Nucleus accumbens (tissue), 56 donors: ENCODE results near the gene FMO3.

Experiments used
- DNase-seq, 56 donors: peaks; one replicate each; lab custom pipeline; 2025; lab: John Stamatoyannopoulos, UW

FMO3 gene

GRCh38 chr1:171090604-171091003 lies at the start of gene FMO3:
Gene FMO3, plus strand, starts transcription at chr1:171090905. Its CDS starts 1,754 bp downstream, at chr1:171092659.
- no peak for DNase-seq

DNA sequence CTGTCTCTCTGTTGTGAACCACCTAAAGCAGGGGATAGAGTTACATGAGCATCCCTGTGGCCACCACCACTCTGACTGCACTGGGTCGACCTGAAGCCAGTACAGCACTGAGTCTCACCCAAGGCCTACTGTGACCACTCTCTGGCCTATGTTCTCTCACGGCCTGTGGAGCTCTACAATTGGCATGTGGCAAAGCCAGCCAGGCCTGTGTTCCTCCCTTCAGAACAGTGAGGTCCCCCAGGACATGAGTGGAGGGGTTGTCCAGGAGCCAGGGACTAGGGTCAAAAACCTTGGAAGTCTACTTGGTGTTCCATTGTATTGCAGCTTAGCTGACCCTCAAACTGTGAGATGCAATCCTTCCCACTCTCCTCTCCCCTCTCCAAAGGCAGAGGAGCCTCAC lies 42.7 kb upstream of the FMO3 start:
- no peak for DNase-seq

DNA sequence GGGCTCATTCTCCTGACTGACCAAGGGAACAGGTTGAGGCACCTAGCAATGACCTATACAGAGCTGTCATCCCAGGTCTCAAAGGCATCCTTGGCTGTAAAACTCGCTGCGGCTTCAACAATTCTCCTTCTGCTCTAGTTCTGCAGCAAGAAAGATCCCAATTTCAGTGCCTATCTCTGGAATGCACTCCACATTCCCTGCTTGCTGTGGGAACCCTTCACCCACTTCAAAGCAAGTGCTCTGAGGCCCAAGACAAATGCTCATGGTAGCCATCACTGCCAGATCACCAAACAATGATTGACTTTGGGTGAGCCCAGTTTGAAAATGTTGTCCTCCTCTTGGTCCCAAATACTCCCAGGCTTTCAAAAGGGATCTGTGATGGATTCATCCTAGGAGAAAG lies 37.7 kb upstream of the FMO3 start:
- no peak for DNase-seq

DNA sequence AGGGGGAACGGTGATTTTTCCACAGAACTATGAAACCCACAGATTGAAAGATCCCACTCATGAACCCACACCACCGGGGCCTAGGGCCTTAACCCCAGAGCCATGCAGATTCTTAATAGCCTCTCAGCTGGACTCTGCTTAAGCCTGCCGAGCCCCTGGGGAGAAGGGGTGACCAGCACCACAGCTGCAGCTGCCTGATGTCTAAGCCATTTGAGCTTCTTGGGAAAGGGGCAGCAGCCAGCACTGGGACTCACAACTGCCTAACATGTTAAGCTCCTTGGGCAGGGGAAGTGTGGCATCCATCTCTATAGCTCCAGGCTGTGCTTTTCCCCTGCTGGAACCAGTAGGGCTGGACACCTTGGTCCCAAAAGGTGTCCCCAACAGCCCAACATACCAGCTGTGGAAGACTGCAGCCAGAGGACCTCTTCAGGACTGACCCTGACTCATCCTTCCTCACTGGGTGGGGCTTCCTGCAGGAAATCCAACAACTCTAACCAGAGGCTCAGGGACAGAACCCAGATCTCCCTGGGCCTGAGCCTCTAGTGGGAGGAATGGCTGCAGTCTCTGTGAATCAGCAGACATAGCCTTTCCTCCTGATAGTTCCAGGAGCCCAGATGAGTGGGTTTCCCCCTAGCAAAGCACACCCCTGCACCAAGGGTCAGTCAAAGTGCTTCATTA lies 34.6 kb upstream of the FMO3 start:
- no peak for DNase-seq

DNA sequence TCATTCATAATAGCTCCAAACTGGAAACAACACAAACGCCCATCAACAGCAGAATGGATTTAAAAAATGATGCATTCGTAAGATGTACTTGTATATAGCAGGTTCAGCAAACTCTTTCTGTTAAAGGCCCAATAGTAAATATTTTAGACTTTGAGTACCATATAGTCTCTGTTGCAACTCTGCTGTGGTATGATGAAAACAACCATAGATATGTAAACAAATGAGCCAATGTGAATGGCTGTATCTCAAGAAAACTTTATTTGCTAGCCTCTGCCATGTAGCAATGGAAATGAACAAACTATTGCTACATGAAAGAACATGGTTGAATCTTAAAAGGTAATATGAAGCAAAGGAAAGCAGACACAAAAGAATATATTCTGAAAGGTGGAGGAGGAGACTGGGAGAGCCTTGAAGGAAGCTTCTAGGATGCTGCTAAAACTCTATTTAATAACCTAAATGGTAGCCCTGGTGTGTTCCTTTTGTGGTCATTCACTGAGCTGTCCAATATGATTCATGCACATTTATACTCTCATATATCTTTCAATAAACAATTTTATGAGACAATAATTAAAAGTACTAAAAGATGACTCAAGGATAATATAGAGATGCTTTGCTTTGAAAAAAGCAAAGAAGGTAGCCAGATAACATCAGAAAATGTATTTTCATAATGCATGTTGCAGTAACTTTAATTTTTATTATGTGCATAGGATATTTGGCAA lies 29.1 kb upstream of the FMO3 start:
- no peak for DNase-seq

- DNase-seq: no peak
These were observed 27.8 kb upstream of the FMO3 start for GRCh38 chr1:171062902-171063301.

- DNase-seq: no peak
These were observed 15.7 kb upstream of the FMO3 start for GRCh38 chr1:171075041-171075440.

DNA sequence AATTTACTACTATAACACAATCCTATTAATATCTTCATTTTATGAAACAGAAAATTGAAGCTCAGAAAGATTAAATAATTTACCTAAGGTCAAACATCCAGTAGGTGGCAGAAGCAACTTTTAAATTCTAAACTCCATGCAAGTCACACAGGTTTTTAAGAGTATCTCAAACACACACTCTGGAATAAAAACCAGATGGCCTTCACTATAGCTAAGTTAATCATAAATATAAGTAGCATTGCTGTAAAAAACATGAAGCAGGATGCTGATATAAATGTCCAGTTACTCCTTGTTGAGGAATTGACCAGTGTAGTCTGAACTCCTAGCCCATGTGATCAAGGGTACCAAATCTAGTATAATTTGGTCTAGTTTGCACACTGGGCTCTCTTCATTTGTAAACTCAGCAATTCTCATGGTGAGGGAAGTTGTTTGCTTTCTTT lies 9.4 kb upstream of the FMO3 start:
- DNase-seq: no peak

DNA sequence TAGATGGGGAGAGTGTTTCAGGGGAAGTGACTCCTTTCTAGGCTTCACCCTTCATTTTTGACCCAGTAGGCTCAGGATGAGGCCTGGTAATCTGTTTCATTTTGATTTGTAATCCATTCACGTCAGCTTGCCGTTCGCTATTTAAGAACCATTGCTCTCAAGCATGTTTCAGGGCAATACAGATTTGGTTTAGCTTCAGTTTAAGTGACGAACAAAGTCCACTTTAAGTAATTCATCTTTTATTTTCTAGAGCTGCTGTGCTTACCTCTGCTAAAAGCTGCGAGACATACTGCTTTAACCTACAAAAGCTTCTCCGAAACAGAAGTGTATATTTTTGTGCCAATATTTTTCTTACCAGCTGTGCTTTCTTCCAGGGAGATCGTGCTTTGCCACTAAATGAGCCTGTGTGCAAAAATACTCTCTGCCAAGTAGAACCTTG lies 8.9 kb upstream of the FMO3 start:
- peak in 9 of 56 donors; percentile 0 to 25 (median 3) for DNase-seq

DNA sequence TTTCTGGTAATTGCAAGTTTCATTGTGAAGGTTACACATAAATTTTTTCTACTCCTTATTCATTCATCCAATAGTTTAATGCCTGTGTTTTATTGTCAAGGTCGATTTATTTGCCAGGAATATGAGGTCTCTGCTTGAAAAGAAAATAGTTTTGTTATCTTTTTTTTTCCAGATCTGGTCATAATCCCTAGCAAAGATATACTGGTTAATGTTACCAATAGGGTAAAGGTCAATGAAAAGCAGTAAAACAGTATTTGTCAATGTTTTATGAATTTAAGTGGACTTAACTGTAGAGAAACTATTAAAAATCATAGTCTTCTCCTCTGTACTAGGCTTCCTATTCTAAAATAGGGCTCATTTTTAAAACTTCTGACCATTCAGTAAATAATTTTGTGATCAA lies 8.1 kb upstream of the FMO3 start:
- DNase-seq: no peak

- no peak for DNase-seq
These were observed 7.5 kb upstream of the FMO3 start for GRCh38 chr1:171083222-171083621.

DNA sequence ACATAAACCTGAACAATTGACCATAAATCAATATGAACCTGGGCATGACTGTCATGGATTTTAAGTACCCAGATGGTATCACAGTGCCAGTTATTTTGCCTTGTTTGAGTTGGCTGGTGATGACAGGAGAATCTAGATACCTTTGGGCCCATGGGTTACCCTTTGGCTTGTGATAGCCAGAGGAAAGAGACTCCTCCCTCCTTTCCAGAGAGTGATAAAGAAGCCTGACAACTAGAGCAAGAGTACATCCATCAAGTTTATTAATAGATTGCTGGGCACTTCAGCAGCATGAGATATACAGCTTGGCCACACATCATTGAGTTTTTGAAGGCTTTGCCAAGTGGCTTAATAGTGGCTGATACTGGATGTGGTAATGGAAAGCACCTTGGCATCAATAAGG lies 6.6 kb upstream of the FMO3 start:
- no peak for DNase-seq

DNA sequence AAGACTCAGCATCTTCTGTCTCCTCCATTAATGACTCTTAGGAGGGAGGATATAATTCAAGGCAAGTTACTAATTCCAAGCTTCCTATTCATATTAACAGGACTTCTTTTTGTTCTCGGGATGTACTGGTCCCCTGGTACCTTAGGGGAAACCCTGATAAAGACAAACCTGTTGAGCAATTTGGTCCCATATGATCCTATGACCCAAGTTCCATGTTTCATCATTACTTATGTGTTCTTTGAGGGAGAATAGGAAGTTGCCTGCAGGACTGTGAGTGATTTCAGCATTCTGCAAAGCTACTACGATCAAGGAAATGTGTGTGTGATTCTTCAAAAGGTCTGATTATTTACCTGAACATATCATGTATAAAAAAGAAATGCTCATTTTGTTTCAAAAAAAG lies 5.8 kb upstream of the FMO3 start:
- DNase-seq: no peak

GRCh38 chr1:171087896-171088295 lies 2.8 kb upstream of the FMO3 start:
- DNase-seq: no peak

DNA sequence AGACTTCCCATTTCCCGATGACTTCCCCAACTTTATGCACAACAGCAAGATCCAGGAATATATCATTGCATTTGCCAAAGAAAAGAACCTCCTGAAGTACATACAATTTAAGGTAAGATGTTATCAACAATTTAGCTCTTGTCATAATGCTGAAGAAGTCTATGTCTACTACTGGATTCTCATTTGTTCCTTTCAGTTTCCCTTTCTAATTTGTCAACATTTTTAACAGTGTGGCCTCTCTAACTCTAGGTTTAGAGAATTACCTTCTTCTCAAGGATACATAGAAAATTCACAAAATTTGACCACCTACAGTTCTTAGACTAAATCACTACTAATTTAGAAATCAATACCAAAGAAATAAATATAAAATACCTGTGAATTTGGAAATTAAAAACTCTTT lies 13.2 kb downstream of the FMO3 start:
- no peak for DNase-seq

- DNase-seq: no peak
These were observed 16.7 kb downstream of the FMO3 start for GRCh38 chr1:171107262-171107940.

DNA sequence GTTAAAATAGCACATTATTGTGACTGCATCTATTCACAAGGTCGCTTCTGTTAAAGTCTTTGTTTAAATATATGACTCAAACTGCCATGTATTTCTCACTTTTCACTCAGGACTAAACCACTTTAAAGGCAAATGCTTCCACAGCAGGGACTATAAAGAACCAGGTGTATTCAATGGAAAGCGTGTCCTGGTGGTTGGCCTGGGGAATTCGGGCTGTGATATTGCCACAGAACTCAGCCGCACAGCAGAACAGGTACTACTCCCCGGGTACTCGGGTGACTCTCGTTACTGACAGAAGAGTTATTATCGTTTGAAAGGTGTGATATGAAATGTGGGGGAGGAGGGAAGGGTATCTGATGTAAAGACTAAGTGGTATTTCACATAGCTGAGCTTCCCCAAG lies 17.3 kb downstream of the FMO3 start:
- DNase-seq: no peak

DNA sequence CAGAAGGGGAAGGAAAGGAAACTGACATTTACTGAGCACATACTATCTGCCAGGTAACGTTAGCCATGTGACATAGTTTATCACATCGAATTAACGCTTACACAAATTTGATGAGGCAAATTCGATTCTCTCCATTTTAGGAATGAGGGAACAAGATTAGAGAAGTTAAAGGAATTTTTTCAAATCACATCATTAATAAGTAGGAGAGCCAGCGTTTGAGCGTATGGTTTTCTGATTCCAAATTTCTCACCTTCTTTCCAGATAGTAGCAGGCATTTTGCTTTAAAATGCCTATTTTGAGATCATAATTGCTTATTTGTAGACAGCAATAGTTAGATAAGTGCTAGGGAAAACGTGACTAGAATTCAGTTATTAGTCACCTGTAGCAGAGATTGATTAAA lies 19.3 kb downstream of the FMO3 start:
- no peak for DNase-seq

DNA sequence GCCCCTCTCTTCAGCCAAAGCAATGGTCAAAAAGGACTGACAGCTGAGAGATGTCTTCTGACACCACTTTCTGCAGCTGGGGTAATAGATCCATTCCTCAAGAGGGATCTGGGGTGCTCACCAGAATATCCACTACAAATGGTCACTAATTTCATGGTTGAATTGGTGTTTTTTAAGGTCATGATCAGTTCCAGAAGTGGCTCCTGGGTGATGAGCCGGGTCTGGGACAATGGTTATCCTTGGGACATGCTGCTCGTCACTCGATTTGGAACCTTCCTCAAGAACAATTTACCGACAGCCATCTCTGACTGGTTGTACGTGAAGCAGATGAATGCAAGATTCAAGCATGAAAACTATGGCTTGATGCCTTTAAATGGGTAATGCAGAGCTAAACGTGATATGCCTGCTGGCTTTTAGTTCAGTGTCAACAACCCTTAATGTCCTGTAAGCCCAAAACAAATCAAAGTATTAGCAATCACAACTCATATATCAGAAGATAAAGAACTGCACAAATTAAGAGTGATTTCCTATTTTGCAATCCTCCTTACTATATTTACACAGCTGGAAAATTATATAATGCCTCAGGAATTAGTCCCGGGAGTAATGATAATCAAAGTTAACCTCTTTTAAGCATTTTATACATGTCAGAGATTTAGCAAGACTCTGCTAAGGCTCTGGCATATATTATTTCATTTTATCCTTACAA lies 20.1 kb downstream of the FMO3 start:
- DNase-seq: no peak

GRCh38 chr1:171112119-171112518 lies 21.4 kb downstream of the FMO3 start:
- no peak for DNase-seq

DNA sequence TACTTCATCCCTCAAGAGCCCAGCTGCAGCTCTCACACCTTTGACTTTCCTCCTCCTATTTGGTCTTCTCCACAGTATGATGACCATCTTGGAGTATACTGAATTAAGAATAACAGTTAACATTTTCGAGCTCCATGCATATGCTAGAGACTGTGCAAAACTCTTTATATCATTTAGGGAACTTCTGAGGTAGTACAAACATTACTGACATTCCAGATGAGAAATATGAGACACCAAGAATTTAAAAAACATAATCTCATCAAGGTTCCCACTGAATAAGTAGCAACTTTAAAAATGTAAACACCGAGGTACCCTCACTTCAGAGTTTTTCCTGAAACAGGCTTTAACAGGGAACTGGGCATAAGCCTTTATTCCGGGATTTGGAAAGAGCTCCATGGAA lies 22.7 kb downstream of the FMO3 start:
- DNase-seq: no peak
